Neural progenitor cell (in vitro differentiated cells): ENCODE data around the gene PRRG1. TPM values are rescaled to one million over a fixed set of nuclear protein-coding genes. Genes with fewer than 3 reads are reported as not detected.

Experiments
- DNase-seq: peaks from one replicate; pipeline ENCODE4 v3.0.0-alpha.2; 2016; ENCODE audit warnings: low spot score
- H2AFZ ChIP-seq: fragments of 200-600 bp; sonication (generic); replicated peaks from 2 replicates; pipeline ENCODE4 v1.6.1; 2016; ENCODE audit warnings: antibody characterized with exemption
- H3F3A ChIP-seq: fragments of 200-600 bp; sonication (generic); 2 replicates; pipeline ENCODE4 v1.6.1; 2016; ENCODE audit warnings: antibody characterized with exemption, low read depth
- H3K27ac ChIP-seq: fragments of 200-600 bp; sonication (generic); 2 replicates; pipeline ENCODE4 v1.5.1; 2016; ENCODE audit warnings: mild to moderate bottlenecking
- H3K27me3 ChIP-seq: fragments of 200-600 bp; sonication (generic); 2 replicates; pipeline ENCODE4 v1.6.1; 2016; ENCODE audit warnings: mild to moderate bottlenecking, moderate library complexity
- H3K36me3 ChIP-seq: fragments of 200-600 bp; sonication (generic); 2 replicates; pipeline ENCODE4 v1.5.1; 2016
- H3K4me1 ChIP-seq: fragments of 200-600 bp; sonication (generic); 2 replicates; pipeline ENCODE4 v1.6.1; 2016; ENCODE audit warnings: mixed run types
- H3K4me2 ChIP-seq: fragments of 200-600 bp; sonication (generic); 2 replicates; pipeline ENCODE4 v1.6.1; 2016
- H3K4me3 ChIP-seq: fragments of 200-600 bp; sonication (generic); 2 replicates; pipeline ENCODE4 v1.5.1; 2016
- H3K79me2 ChIP-seq: fragments of 200-600 bp; sonication (generic); 2 replicates; pipeline ENCODE4 v1.6.1; 2016; ENCODE audit warnings: low read depth
- H3K9ac ChIP-seq: fragments of 200-600 bp; sonication (generic); 2 replicates; pipeline ENCODE4 v1.6.1; 2016
- H3K9me3 ChIP-seq: fragments of 200-600 bp; sonication (generic); 2 replicates; pipeline ENCODE4 v1.5.1; 2016; ENCODE audit warnings: low read depth
- H4K20me1 ChIP-seq: fragments of 200-600 bp; sonication (generic); 2 replicates; pipeline ENCODE4 v1.6.1; 2016; ENCODE audit warnings: low read depth
- H3K27ac Mint-ChIP-seq: 3 replicates; pipeline ENCODE4 v1.8.0; 2021; ENCODE audit warnings: mixed read lengths
- H3K27me3 Mint-ChIP-seq: 2 replicates; pipeline ENCODE4 v1.8.0; 2022; ENCODE audit warnings: low read depth, mild to moderate bottlenecking, inconsistent platforms, moderate library complexity, mixed read lengths; ENCODE audit not compliant: insufficient read depth
- H3K36me3 Mint-ChIP-seq: 3 replicates; pipeline ENCODE4 v1.8.0; 2021; ENCODE audit warnings: mixed read lengths
- H3K4me1 Mint-ChIP-seq: 3 replicates; pipeline ENCODE4 v1.8.0; 2021; ENCODE audit warnings: mixed read lengths
- H3K4me3 Mint-ChIP-seq: 3 replicates; pipeline ENCODE4 v1.8.0; 2021; ENCODE audit warnings: mild to moderate bottlenecking, moderate library complexity, mixed read lengths
- H3K9me3 Mint-ChIP-seq: 3 replicates; pipeline ENCODE4 v1.8.0; 2020; ENCODE audit warnings: mixed read lengths
- EZH2 ChIP-seq: fragments of 200-600 bp; sonication (generic); IDR thresholded peaks from 2 replicates; pipeline ENCODE4 v1.6.1; 2017; ENCODE audit warnings: antibody characterized with exemption, mild to moderate bottlenecking, moderate library complexity
- EZH2phosphoT487 ChIP-seq: fragments of 200-600 bp; sonication (generic); IDR thresholded peaks from 2 replicates; pipeline ENCODE4 v1.6.1; 2017; ENCODE audit warnings: antibody characterized with exemption
- total RNA-seq: library from RNA; depleted of rRNA; stranded (reverse); fragments of >200 nt; gene quantifications from 2 replicates; pipeline ENCODE4 v1.2.3, GENCODE V29; 2015; ENCODE audit warnings: low replicate concordance
- TF ChIP-seq, protein P1 (sequence below): fragments of 200-600 bp; sonication (generic); IDR thresholded peaks from 2 replicates; pipeline ENCODE4 v1.5.1; 2017; ENCODE audit warnings: antibody characterized with exemption, mild to moderate bottlenecking

Gene PRRG1
- total RNA-seq, 1 donor from 2014 or later, result 8.7 TPM

- Histone ChIP-seq H3K27me3 (no peaks in the 10 kb centered on the region), H3K9ac (no peak overlapping the region), H2AFZ (no peak overlapping the region), H3K4me1 (peaks cover 5% of the 10 kb centered on the region), H3K4me3 (no peak overlapping the region), H3K9me3 (no peaks in the 10 kb centered on the region), H3K79me2 (no peaks in the 10 kb centered on the region), H3K27ac (no peak overlapping the region), H3F3A (no peaks in the 10 kb centered on the region), H3K4me2 (no peak overlapping the region), H3K36me3 (no peaks in the 10 kb centered on the region), H4K20me1 (no peaks in the 10 kb centered on the region)
- H3K27me3 Mint-ChIP-seq, result no peaks in the 10 kb centered on the region
- TF ChIP-seq, protein P1, sequence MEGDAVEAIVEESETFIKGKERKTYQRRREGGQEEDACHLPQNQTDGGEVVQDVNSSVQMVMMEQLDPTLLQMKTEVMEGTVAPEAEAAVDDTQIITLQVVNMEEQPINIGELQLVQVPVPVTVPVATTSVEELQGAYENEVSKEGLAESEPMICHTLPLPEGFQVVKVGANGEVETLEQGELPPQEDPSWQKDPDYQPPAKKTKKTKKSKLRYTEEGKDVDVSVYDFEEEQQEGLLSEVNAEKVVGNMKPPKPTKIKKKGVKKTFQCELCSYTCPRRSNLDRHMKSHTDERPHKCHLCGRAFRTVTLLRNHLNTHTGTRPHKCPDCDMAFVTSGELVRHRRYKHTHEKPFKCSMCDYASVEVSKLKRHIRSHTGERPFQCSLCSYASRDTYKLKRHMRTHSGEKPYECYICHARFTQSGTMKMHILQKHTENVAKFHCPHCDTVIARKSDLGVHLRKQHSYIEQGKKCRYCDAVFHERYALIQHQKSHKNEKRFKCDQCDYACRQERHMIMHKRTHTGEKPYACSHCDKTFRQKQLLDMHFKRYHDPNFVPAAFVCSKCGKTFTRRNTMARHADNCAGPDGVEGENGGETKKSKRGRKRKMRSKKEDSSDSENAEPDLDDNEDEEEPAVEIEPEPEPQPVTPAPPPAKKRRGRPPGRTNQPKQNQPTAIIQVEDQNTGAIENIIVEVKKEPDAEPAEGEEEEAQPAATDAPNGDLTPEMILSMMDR, result no peak
- TF ChIP-seq EZH2phosphoT487 (no peak), EZH2 (no peak)
- DNase-seq, result no peak
- peaks cover 4% of the 10 kb centered on the region for H3K9me3 Mint-ChIP-seq
- H3K4me1 Mint-ChIP-seq, result no peaks in the 10 kb centered on the region
- no peak overlapping the region for H3K27ac Mint-ChIP-seq
- peaks cover 3% of the 10 kb centered on the region for H3K36me3 Mint-ChIP-seq
- no peak overlapping the region for H3K4me3 Mint-ChIP-seq
These were observed 113.2 kb downstream of the PRRG1 start for GRCh38 chrX:37462346-37462745.

GRCh38 chrX:37468124-37468739 lies 119.1 kb downstream of the PRRG1 start:
- Mint-ChIP-seq H3K4me3 (no peak overlapping the region), H3K27ac (no peak overlapping the region), H3K36me3 (no peaks in the 10 kb centered on the region), H3K27me3 (no peaks in the 10 kb centered on the region), H3K4me1 (no peaks in the 10 kb centered on the region), H3K9me3 (no peaks in the 10 kb centered on the region)
- no peaks in the 10 kb centered on the region for H3K36me3 ChIP-seq
- H3K27me3 ChIP-seq, result no peaks in the 10 kb centered on the region
- peak overlapping the region; percentile 51 for H2AFZ ChIP-seq
- TF ChIP-seq, protein P1, result no peak
- TF ChIP-seq EZH2phosphoT487 (no peak), EZH2 (no peak)
- H3K79me2 ChIP-seq, result no peaks in the 10 kb centered on the region
- peak; percentile 7 for DNase-seq
- no peak overlapping the region for H3K4me3 ChIP-seq
- H4K20me1 ChIP-seq, result no peaks in the 10 kb centered on the region
- no peak overlapping the region for H3K9ac ChIP-seq
- H3K4me2 ChIP-seq, result peak overlapping the region; percentile 14
- no peak overlapping the region for H3K27ac ChIP-seq
- H3K4me1 ChIP-seq, result peaks cover 17% of the 10 kb centered on the region
- no peaks in the 10 kb centered on the region for H3K9me3 ChIP-seq
- peaks cover 3% of the 10 kb centered on the region for H3F3A ChIP-seq

- H3K27ac ChIP-seq, result no peak overlapping the region
- no peak for DNase-seq
- no peak overlapping the region for H3K4me3 ChIP-seq
- H3K36me3 Mint-ChIP-seq, result no peaks in the 10 kb centered on the region
- no peaks in the 10 kb centered on the region for H3K9me3 ChIP-seq
- no peaks in the 10 kb centered on the region for H4K20me1 ChIP-seq
- H3K27me3 Mint-ChIP-seq, result no peaks in the 10 kb centered on the region
- no peaks in the 10 kb centered on the region for H3K36me3 ChIP-seq
- no peak overlapping the region for H3K9ac ChIP-seq
- H3K4me1 Mint-ChIP-seq, result no peaks in the 10 kb centered on the region
- H3K4me2 ChIP-seq, result no peak overlapping the region
- H3K27me3 ChIP-seq, result no peaks in the 10 kb centered on the region
- peaks cover 3% of the 10 kb centered on the region for H3F3A ChIP-seq
- TF ChIP-seq EZH2 (no peak), EZH2phosphoT487 (no peak)
- TF ChIP-seq, protein P1, result no peak
- no peak overlapping the region for H3K27ac Mint-ChIP-seq
- no peaks in the 10 kb centered on the region for H3K79me2 ChIP-seq
- H3K4me3 Mint-ChIP-seq, result no peak overlapping the region
- H3K9me3 Mint-ChIP-seq, result no peaks in the 10 kb centered on the region
- no peak overlapping the region for H2AFZ ChIP-seq
- H3K4me1 ChIP-seq, result peaks cover 25% of the 10 kb centered on the region
These were observed 121.5 kb downstream of the PRRG1 start for GRCh38 chrX:37470711-37471110.
